GM21447 (cell line): ENCODE data around the gene PTPN1.

Experiments
- ATAC-seq: cut with Tn5 transposase; IDR thresholded peaks from one replicate; pipeline ENCODE4 v1.9.1; 2021; ENCODE audit not compliant: unreplicated experiment

The PTPN1 gene

GRCh38 chr20:50572938-50573777, 63.0 kb downstream of the PTPN1 start:
- no peak for ATAC-seq

- ATAC-seq: no peak
Measured at GRCh38 chr20:50574108-50574507, 63.9 kb downstream of the PTPN1 start.

GRCh38 chr20:50574586-50574985, 64.4 kb downstream of the PTPN1 start:
- no peak for ATAC-seq

GRCh38 chr20:50575865-50576720, 65.9 kb downstream of the PTPN1 start:
- ATAC-seq: no peak

GRCh38 chr20:50577175-50578018, 67.2 kb downstream of the PTPN1 start:
- no peak for ATAC-seq

- no peak for ATAC-seq
Measured at GRCh38 chr20:50578061-50578777, 68.0 kb downstream of the PTPN1 start.

GRCh38 chr20:50578778-50579165, 68.6 kb downstream of the PTPN1 start:
- ATAC-seq: no peak

GRCh38 chr20:50579511-50579910, 69.3 kb downstream of the PTPN1 start:
- ATAC-seq: no peak

GRCh38 chr20:50580016-50580747, 70.0 kb downstream of the PTPN1 start:
- ATAC-seq: no peak

GRCh38 chr20:50580842-50581544, 70.8 kb downstream of the PTPN1 start:
- no peak for ATAC-seq

- no peak for ATAC-seq
Measured at GRCh38 chr20:50582092-50582491, 71.9 kb downstream of the PTPN1 start.

- no peak for ATAC-seq
Measured at GRCh38 chr20:50582591-50583234, 72.5 kb downstream of the PTPN1 start.

- ATAC-seq: no peak
Measured at GRCh38 chr20:50583442-50584150, 73.4 kb downstream of the PTPN1 start.

GRCh38 chr20:50584687-50585086, 74.5 kb downstream of the PTPN1 start:
- ATAC-seq: no peak

GRCh38 chr20:50585214-50585613, 75.0 kb downstream of the PTPN1 start:
- ATAC-seq: no peak

GRCh38 chr20:50585678-50586077, 75.5 kb downstream of the PTPN1 start:
- no peak for ATAC-seq

GRCh38 chr20:50586531-50587232, 76.5 kb downstream of the PTPN1 start:
- no peak for ATAC-seq
